BLaER1 treated with 17β-estradiol and CSF1 and Interleukin-3, amounts not matched to agents 10 nM and 100 nM (cell line): ENCODE measurements around the gene ING5.
"Not testable (repeated sequence)": the region's sequence is repeated elsewhere in the genome, so short reads cannot be mapped to it uniquely, and the experiment has no call there.

Experiments used
- H3K27ac ChIP-seq, 11 experiments: shearing (Covaris generic); formaldehyde crosslinking; 2 replicates each; pipeline ENCODE4 v1.8.1; 2022
- H3K27me3 ChIP-seq, 11 experiments: shearing (Covaris generic); formaldehyde crosslinking; 2 replicates each; pipeline ENCODE4 v1.8.1; 2022
- H3K36me3 ChIP-seq, 11 experiments: shearing (Covaris generic); formaldehyde crosslinking; 2 replicates each; pipeline ENCODE4 v1.8.1; 2022
- H3K4me1 ChIP-seq, 10 experiments: shearing (Covaris generic); formaldehyde crosslinking; 2 replicates each; pipeline ENCODE4 v1.8.1; 2022
- H3K4me2 ChIP-seq, 11 experiments: shearing (Covaris generic); formaldehyde crosslinking; 2 replicates each; pipeline ENCODE4 v1.8.1; 2022
- H3K4me3 ChIP-seq, 10 experiments: shearing (Covaris generic); formaldehyde crosslinking; 2 replicates each; pipeline ENCODE4 v1.8.1; 2022
- H3K9ac ChIP-seq, 11 experiments: shearing (Covaris generic); formaldehyde crosslinking; 2 replicates each; pipeline ENCODE4 v1.8.1; 2022
- H3K9me3 ChIP-seq, 11 experiments: shearing (Covaris generic); formaldehyde crosslinking; replicated peaks in 1 of 11; 2 replicates each; pipeline ENCODE4 v1.8.1; 2022
- H4K20me1 ChIP-seq, 11 experiments: shearing (Covaris generic); formaldehyde crosslinking; 2 replicates each; pipeline ENCODE4 v1.8.1; 2022
- Cebpa-rat ChIP-seq, 11 experiments: shearing (Covaris generic); IDR thresholded peaks; 2 replicates each; pipeline ENCODE4 v1.8.1; 2022

The ING5 gene

DNA sequence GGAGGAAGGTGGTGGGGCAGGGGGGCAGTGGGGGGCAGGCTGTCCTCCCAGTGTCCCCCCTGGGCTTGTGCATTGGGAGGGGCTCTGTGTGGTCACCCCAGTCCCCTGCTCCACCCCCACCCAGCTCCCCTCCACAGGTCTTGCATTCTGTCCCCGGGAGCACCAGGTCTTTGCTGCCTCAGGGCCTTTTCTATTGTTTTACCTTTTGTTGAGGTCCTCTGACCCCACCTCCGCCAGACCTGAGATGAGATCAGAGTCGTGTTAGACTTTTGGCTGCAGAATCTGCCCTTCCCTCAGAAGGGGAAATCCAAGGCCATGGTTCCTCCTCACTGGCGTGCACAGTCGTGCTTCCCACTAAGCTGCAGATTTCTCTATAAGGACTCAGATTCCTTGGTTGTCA lies 43.5 kb upstream of the ING5 start:
- Histone ChIP-seq H4K20me1 (peaks cover 2 to 74% (median 28%) of the 10 kb centered on the region in 11 experiments; a peak in 19 of 22 replicates), H3K9ac (peak overlapping the region in 4 of 11 experiments; percentile 3 to 27 (median 10); a peak in 4 of 22 replicates)

DNA sequence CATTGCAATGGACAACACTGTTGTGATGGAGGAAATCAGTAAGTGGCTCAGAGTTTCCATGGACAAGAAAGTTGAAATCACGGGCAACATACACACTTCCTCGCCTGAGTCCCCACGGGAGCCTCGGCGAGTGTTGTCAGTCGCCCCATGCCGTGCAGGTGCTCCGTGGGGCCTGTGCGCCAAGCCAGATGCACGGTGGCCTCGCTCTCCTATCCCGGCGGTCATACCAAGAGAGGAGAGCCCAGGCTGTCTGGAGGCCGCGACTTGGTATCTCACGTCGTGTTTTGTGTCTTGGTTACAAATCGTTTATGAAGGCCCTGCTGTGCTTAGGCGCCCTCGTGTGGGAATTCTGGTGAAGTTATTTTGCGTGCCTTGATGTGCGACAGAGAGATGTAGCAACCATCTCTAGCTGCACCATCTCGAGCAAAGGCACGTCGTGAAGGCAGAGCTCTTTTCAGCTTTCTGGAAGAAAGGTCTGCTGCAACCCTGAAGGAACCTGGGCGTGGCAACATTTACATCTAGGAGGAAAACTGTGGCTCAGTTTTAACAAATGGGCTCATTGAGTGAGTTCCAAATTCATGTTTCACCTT lies 42.6 kb upstream of the ING5 start:
- Histone ChIP-seq H3K27ac (peak overlapping the region in 2 of 11 experiments; percentile 4 to 18; a peak in 1 of 22 replicates), H3K27me3 (no peaks in the 10 kb centered on the region), H3K36me3 (peaks cover 78 to 98% (median 87%) of the 10 kb centered on the region in 11 experiments), H3K4me3 (no peak overlapping the region), H3K9ac (peak overlapping the region in 6 of 11 experiments; percentile 3 to 39 (median 14); a peak in 6 of 22 replicates), H3K4me2 (peak overlapping the region in 6 of 11 experiments; percentile 3 to 22 (median 16); a peak in 5 of 22 replicates), H3K4me1 (peaks cover 0 to 16% (median 8%) of the 10 kb centered on the region in 10 experiments; a peak in 15 of 20 replicates), H3K9me3 (no peaks in the 10 kb centered on the region), H4K20me1 (peaks cover 0 to 67% (median 23%) of the 10 kb centered on the region in 11 experiments; a peak in 17 of 22 replicates)
- no peak for TF ChIP-seq Cebpa-rat (IDR thresholded peaks at IDR 0.05)

More for the DNA sequence above, 43.5 kb upstream of the ING5 start:
- Histone ChIP-seq H3K27ac (no peak overlapping the region), H3K4me2 (peak overlapping the region in 1 of 11 experiments; percentile 18; a peak in 1 of 22 replicates), H3K27me3 (no peaks in the 10 kb centered on the region), H3K4me3 (no peak overlapping the region), H3K36me3 (peaks cover 87 to 98% (median 96%) of the 10 kb centered on the region in 11 experiments), H3K9me3 (no peaks in the 10 kb centered on the region), H3K4me1 (peaks cover 0 to 16% (median 8%) of the 10 kb centered on the region in 10 experiments; a peak in 15 of 20 replicates)
- no peak for TF ChIP-seq Cebpa-rat (IDR thresholded peaks at IDR 0.05)

DNA sequence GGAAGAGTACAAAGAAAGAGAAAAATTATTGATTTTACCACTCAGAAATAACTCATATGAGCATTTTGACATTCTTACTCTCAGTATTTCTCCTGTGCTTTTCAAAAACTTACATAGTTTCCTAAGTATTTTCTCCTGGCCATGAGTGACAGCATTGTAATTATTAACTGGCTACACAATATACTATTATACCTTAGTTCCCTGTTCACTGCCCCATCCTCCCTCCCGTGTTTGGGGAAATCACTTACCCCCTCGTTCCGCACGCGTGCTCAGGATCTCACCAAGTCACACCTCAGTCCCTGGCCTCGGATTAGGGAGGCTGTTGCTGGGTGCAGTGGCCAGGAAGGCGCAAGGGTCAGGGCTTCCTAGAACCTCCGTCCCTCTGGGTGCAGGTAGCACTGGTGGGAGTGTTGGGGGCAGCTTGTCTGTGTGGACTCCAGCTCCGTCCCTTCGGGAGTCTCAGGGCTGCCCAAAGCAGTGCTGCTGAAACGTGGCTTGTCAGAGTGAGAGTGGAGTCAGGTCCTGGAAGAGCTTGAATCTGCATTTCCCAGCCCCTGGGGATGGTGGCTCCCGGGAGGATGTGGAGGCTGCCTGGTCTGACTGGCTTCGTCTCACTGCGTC lies 41.1 kb upstream of the ING5 start:
- Histone ChIP-seq H4K20me1 (peaks cover 2 to 67% (median 25%) of the 10 kb centered on the region in 11 experiments; a peak in 19 of 22 replicates), H3K9me3 (no peaks in the 10 kb centered on the region), H3K36me3 (peaks cover 63 to 88% (median 72%) of the 10 kb centered on the region in 11 experiments), H3K9ac (peak overlapping the region in 1 of 11 experiments; percentile 12; a peak in 1 of 22 replicates), H3K27me3 (no peaks in the 10 kb centered on the region), H3K4me3 (no peak overlapping the region), H3K4me2 (no peak overlapping the region), H3K4me1 (peaks cover 8 to 28% (median 21%) of the 10 kb centered on the region in 10 experiments), H3K27ac (no peak overlapping the region)
- TF ChIP-seq Cebpa-rat (IDR thresholded peaks at IDR 0.05) = no peak

DNA sequence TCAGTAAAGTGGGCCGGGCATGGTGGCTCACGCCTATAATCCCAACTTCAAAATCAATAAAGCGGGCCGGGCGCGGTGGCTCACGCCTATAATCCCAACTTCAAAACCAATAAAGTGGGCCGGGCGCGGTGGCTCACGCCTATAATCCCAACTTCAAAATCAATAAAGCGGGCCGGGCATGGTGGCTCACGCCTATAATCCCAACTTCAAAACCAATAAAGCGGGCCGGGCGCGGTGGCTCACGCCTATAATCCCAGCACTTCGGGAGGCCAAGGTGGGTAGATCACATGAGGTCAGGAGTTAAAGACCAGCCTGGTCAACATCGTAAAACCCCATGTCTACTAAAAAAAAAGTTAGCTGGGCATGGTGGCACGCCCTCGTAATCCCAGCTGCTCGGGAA lies 39.1 kb upstream of the ING5 start:
- H3K4me2 ChIP-seq, H3K4me3 ChIP-seq, H3K9ac ChIP-seq, H3K9me3 ChIP-seq, H3K27me3 ChIP-seq, H3K27ac ChIP-seq: not testable (repeated sequence)
- peaks cover 59 to 88% (median 70%) of the 10 kb centered on the region in 11 experiments for H3K36me3 ChIP-seq
- peaks cover 7 to 65% (median 25%) of the 10 kb centered on the region in 11 experiments; a peak in 19 of 22 replicates for H4K20me1 ChIP-seq
- H3K4me1 ChIP-seq = peaks cover 8 to 27% (median 21%) of the 10 kb centered on the region in 10 experiments

DNA sequence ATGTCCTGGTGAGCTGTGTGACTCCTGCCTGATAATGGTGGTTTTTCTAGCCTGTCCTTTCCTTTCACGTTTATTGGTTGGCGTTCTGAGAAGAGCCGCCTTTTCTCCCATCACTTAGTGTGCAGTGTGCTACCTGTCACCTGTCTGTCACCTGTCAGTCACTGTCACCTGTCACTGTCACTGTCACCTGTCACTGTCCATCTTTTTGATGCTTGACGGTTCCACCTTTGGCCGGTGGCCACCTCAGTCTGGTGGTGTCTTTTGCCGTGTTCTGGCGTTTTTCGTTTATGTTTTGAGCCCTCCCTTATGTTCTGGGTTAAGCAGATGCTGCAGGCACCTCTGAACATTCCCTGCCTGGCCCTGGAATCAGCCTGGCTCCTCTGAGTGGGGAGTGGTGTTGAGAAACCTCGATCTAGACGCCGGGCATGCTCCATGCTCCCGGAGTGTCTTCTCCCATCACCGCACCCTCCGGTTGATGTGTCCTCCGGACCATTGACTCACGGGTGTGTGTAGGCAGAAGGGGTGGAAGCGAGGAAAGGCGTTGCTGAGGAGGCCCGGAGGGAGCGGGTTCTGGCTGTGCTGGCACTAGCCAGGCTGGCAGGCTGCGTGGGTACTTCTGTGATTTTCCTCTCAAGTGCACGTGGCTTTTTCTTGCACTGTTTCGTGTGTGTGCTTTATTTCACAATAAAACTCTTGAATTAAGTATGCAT lies 36.0 kb upstream of the ING5 start:
- no peaks in the 10 kb centered on the region for H3K27me3 ChIP-seq
- H3K9ac ChIP-seq = no peak overlapping the region; a peak in 1 of 22 replicates
- no peak for TF ChIP-seq Cebpa-rat (IDR thresholded peaks at IDR 0.05)
- peaks cover 6 to 57% (median 16%) of the 10 kb centered on the region in 11 experiments; a peak in 16 of 22 replicates for H4K20me1 ChIP-seq
- H3K4me2 ChIP-seq = peak overlapping the region in 3 of 11 experiments; percentile 18 to 69 (median 42); a peak in 2 of 22 replicates
- H3K4me1 ChIP-seq = peaks cover 7 to 15% (median 12%) of the 10 kb centered on the region in 10 experiments
- peaks cover 62 to 90% (median 69%) of the 10 kb centered on the region in 11 experiments for H3K36me3 ChIP-seq
- H3K27ac ChIP-seq = no peak overlapping the region; a peak in 1 of 22 replicates
- no peak overlapping the region for H3K4me3 ChIP-seq
- no peaks in the 10 kb centered on the region for H3K9me3 ChIP-seq

DNA sequence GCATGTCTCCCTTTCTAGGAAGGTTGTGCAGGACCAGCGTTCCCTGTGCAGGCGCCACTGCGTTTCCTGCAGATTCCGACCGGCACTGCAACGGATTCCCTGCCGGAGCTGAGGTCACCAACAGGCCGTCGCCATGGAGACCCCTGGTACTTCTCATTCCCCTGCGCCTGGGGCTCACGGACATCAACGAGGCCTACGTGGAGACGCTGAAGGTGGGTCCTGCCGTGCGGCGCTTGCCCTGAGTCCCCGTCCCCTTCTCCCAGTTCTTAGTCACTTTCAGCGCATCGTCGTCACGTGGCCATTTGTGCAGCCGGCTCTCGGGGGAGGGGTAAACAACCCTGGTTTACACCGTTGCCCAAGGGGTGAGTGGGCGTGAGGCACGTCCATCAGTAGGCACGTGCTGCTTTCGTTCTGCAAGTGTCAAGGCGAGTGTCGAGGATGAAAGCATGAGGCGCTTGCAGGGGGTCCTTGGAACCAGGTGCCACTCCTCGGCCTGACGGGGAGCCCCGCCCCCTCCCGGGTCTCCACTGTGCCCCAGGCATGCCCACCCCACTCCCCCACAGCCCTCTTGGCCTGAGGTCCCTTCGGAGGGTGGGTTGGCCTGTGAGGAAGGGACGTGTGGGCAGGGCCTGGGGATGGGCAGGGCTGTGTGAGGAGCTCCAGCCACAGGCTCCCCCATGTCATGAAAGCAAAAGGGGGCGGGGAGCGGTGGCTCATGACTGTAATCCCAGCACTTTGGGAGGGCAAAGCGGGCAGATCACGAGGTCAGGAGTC lies 35.0 kb upstream of the ING5 start:
- Histone ChIP-seq H3K9ac (no peak overlapping the region), H3K4me2 (no peak overlapping the region), H3K4me3 (no peak overlapping the region), H3K27me3 (no peaks in the 10 kb centered on the region), H3K4me1 (peaks cover 7 to 15% (median 12%) of the 10 kb centered on the region in 10 experiments), H3K9me3 (no peaks in the 10 kb centered on the region), H3K36me3 (peaks cover 62 to 90% (median 69%) of the 10 kb centered on the region in 11 experiments), H4K20me1 (peaks cover 6 to 61% (median 17%) of the 10 kb centered on the region in 11 experiments; a peak in 16 of 22 replicates), H3K27ac (no peak overlapping the region)
- no peak for TF ChIP-seq Cebpa-rat (IDR thresholded peaks at IDR 0.05)

DNA sequence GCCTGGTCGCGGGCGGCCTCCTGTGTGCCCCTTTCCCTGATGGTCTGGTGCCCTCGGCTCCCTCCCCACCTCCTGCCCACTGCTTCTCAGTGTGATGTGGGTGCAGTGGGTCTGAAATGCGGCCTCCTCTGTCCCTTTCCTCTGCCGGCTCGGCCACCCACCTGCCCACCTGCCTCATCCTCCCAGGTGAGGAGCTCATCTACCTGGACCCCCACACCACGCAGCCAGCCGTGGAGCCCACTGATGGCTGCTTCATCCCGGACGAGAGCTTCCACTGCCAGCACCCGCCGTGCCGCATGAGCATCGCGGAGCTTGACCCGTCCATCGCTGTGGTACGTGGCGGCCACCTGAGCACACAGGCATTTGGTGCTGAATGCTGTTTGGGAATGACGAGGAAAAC lies 33.5 kb upstream of the ING5 start:
- TF ChIP-seq Cebpa-rat (IDR thresholded peaks at IDR 0.05) = no peak
- peaks cover 64 to 90% (median 74%) of the 10 kb centered on the region in 11 experiments for H3K36me3 ChIP-seq
- H3K4me3 ChIP-seq = no peak overlapping the region
- no peaks in the 10 kb centered on the region for H3K27me3 ChIP-seq
- H3K4me1 ChIP-seq = peaks cover 7 to 15% (median 13%) of the 10 kb centered on the region in 10 experiments
- no peak overlapping the region for H3K27ac ChIP-seq
- no peak overlapping the region for H3K9ac ChIP-seq
- no peaks in the 10 kb centered on the region for H3K9me3 ChIP-seq
- H3K4me2 ChIP-seq = no peak overlapping the region
- peaks cover 7 to 77% (median 22%) of the 10 kb centered on the region in 11 experiments; a peak in 17 of 22 replicates for H4K20me1 ChIP-seq

DNA sequence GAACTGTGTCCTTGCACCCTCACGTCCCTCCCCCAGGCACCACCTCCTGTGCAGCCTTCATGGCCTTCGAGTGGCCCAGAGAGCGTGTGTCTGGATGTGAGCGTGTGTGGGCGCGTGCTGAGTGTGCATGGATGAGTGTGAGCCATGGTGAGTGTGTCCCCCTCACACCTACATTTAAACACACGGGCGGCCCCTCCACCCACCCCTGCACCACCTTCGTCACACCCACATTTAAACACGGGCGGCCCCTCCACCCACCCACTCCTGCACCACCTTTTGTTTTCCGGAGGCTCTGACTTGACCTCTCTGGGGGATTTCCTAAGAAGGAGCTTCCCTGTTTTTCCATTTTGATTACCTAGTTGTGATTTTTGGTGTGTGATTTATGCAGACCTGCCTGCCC lies 33.0 kb upstream of the ING5 start:
- Histone ChIP-seq H3K9ac (no peak overlapping the region), H4K20me1 (peaks cover 7 to 81% (median 22%) of the 10 kb centered on the region in 11 experiments; a peak in 17 of 22 replicates), H3K9me3 (no peaks in the 10 kb centered on the region), H3K4me1 (peaks cover 7 to 15% (median 13%) of the 10 kb centered on the region in 10 experiments), H3K27me3 (no peaks in the 10 kb centered on the region), H3K4me2 (no peak overlapping the region), H3K36me3 (peaks cover 64 to 90% (median 75%) of the 10 kb centered on the region in 11 experiments), H3K4me3 (no peak overlapping the region), H3K27ac (no peak overlapping the region)
- no peak for TF ChIP-seq Cebpa-rat (IDR thresholded peaks at IDR 0.05)
